T-helper 17 cell (primary cell): Measurements from ENCODE around the gene ZFHX3. TPM values are rescaled to one million over a fixed set of nuclear protein-coding genes. Genes with fewer than 3 reads are reported as not detected.
A peak's percentile ranks its signal among the peaks of the same experiment; 100 is the strongest.

Source experiments
- ATAC-seq: fragments of 150-1000 bp; cut with Tn5 transposase; 2 replicates; pipeline ENCODE4 v1.10.0; 2021; ENCODE audit warnings: mild to moderate bottlenecking, moderate library complexity
- DNase-seq, 3 donors: peaks; one replicate each; pipeline versions ENCODE4 v3.0.0 to v3.0.0-alpha.2; 2020 to 2021
- H3K9me3 ChIP-seq: one replicate; pipeline ENCODE4 v1.7.0; 2013; ENCODE audit warnings: low read length, mild to moderate bottlenecking; ENCODE audit not compliant: control insufficient read depth, poor library complexity, severe bottlenecking
- H3K27ac Mint-ChIP-seq: one replicate; pipeline ENCODE4 v1.8.0; 2022; ENCODE audit warnings: mild to moderate bottlenecking, moderate library complexity, mixed read lengths
- H3K27me3 Mint-ChIP-seq: one replicate; pipeline ENCODE4 v1.8.0; 2022; ENCODE audit warnings: mixed read lengths
- H3K36me3 Mint-ChIP-seq: one replicate; pipeline ENCODE4 v1.8.0; 2022; ENCODE audit warnings: low read depth, mixed read lengths
- H3K4me1 Mint-ChIP-seq: one replicate; pipeline ENCODE4 v1.8.0; 2022; ENCODE audit warnings: mild to moderate bottlenecking, mixed read lengths
- H3K4me3 Mint-ChIP-seq: one replicate; pipeline ENCODE4 v1.8.0; 2022; ENCODE audit warnings: mild to moderate bottlenecking, moderate library complexity, mixed read lengths
- total RNA-seq, 4 donors: library from RNA in 2 of 4; stranded (reverse) in 2 of 4; gene quantifications; one replicate each; pipeline ENCODE4 v1.2.3 and lab custom pipeline; 2022 to 2026

The ZFHX3 gene
- total RNA-seq, 2 donors from 2014 or later, result 0.94 to 2.2 TPM

- peaks cover 57% of the 10 kb centered on the region for H3K27me3 Mint-ChIP-seq
- H3K4me3 Mint-ChIP-seq, result peak overlapping the region; percentile 98
- ATAC-seq (peak; percentile 44), DNase-seq (no peak)
- H3K9me3 ChIP-seq, result no peaks in the 10 kb centered on the region
- peaks cover 28% of the 10 kb centered on the region for H3K4me1 Mint-ChIP-seq
- H3K27ac Mint-ChIP-seq, result no peak overlapping the region
- H3K36me3 Mint-ChIP-seq, result peaks cover 5% of the 10 kb centered on the region
Observed at GRCh38 chr16:73057291-73058210, 9.6 kb upstream of the ZFHX3 start.

DNA sequence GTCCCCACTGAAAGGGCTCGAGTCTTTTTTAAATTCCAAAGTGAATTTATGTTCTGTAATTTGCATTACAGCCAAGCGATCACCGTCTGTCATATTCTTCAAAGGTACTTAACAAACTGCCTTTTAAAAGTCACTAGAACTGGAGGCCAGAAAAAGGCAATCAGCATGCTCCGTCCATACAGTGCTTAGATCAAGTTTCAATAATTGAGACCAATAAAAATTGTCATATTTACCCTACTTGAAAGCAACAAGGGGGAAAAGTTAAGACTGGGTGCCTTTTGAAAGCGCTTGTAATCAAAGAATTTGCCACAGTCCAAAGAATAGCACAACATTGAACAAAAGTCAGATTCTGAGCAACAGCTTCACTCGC, 9.0 kb upstream of the ZFHX3 start:
- Mint-ChIP-seq H3K27ac (no peak overlapping the region), H3K36me3 (peaks cover 5% of the 10 kb centered on the region), H3K27me3 (peaks cover 50% of the 10 kb centered on the region), H3K4me3 (peak overlapping the region; percentile 98), H3K4me1 (peaks cover 23% of the 10 kb centered on the region)
- ATAC-seq, result no peak
- no peaks in the 10 kb centered on the region for H3K9me3 ChIP-seq
- no peak for DNase-seq

DNA sequence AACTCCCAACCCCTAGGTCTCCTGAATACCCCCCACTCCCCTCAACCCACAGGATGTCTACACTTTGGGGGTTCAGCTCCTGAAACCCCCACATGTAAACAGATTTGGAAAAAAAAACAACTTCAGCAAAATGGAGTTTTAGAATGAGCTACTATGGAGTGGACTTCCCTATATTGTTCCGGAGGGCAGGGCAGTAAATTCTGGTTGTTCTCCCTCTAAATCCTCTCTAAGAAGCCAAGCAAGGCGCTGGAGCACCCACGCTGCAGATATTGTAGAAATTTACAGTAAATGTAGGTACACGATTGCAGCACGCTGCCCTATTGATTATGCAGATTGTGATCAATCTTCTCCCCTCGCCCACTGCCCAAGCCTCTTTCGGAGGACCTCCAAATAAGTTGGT, 8.5 kb upstream of the ZFHX3 start:
- H3K9me3 ChIP-seq, result no peaks in the 10 kb centered on the region
- Mint-ChIP-seq H3K4me3 (peak overlapping the region; percentile 67), H3K27me3 (peaks cover 47% of the 10 kb centered on the region), H3K27ac (peak overlapping the region; percentile 71), H3K4me1 (peaks cover 22% of the 10 kb centered on the region), H3K36me3 (peaks cover 5% of the 10 kb centered on the region)
- ATAC-seq, result no peak
- no peak for DNase-seq

DNA sequence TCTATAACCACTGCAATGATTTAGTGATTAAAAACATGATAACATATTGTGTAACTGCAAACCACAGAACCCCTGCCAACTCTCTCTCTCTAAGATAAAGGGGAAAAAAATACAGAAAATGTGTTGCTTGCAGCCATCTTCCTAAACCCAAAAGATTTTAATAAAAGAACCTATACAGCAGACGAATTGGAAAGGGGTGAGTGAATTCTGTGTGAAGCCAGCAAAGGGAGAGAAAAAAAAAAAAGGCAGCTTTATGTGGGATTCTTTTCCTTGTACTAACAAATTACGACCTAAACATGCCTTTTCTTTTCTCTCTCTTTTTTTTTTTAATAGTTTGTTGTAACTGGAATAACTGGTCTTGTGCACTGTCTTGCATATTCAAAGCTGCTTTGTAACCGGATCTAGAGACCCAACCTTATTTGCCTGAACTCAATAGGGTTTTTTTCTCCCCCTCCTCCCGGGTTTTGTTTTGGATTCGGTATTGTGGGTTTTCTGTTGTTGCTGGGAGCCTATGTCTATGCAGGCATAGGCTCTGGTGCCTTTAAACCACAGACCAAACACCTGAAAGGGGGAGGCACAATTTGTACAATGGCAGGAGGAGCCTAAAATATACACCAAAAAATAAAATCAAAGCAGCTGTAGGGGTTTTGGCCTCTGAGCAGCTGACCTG, 7.0 kb upstream of the ZFHX3 start:
- no peaks in the 10 kb centered on the region for H3K9me3 ChIP-seq
- H3K27ac Mint-ChIP-seq, result no peak overlapping the region
- H3K36me3 Mint-ChIP-seq, result peaks cover 5% of the 10 kb centered on the region
- DNase-seq (no peak), ATAC-seq (peak; percentile 52)
- H3K4me1 Mint-ChIP-seq, result peaks cover 20% of the 10 kb centered on the region
- H3K27me3 Mint-ChIP-seq, result peaks cover 36% of the 10 kb centered on the region
- H3K4me3 Mint-ChIP-seq, result no peak overlapping the region

DNA sequence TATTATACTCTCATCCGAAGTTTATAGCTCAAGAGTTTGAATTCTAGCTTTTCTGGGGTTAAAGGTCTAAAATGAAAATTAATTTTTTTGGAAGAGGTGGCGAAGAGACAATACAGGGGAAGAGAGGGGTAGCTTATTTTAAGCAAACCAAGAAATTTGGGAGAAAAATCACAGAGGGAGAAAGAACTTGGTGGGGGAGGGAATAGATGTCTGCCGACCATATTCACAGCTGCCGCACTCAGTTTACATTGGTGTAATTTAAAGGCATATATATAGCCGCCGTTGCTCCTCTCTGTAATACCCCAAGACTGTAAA, 6.5 kb upstream of the ZFHX3 start:
- DNase-seq (no peak), ATAC-seq (no peak)
- Mint-ChIP-seq H3K4me3 (no peak overlapping the region), H3K4me1 (peaks cover 19% of the 10 kb centered on the region), H3K36me3 (peaks cover 5% of the 10 kb centered on the region), H3K27ac (no peak overlapping the region), H3K27me3 (peaks cover 31% of the 10 kb centered on the region)
- no peaks in the 10 kb centered on the region for H3K9me3 ChIP-seq

GRCh38 chr16:73054125-73054484, 6.2 kb upstream of the ZFHX3 start:
- ATAC-seq, result no peak
- Mint-ChIP-seq H3K4me1 (peaks cover 16% of the 10 kb centered on the region), H3K36me3 (peaks cover 5% of the 10 kb centered on the region), H3K4me3 (no peak overlapping the region), H3K27me3 (peaks cover 30% of the 10 kb centered on the region), H3K27ac (no peak overlapping the region)
- no peak for DNase-seq
- H3K9me3 ChIP-seq, result no peaks in the 10 kb centered on the region

- Mint-ChIP-seq H3K4me1 (peaks cover 12% of the 10 kb centered on the region), H3K27me3 (peaks cover 33% of the 10 kb centered on the region), H3K27ac (no peak overlapping the region), H3K4me3 (no peak overlapping the region), H3K36me3 (peaks cover 2% of the 10 kb centered on the region)
- H3K9me3 ChIP-seq, result no peaks in the 10 kb centered on the region
- ATAC-seq (no peak), DNase-seq (no peak)
Observed at GRCh38 chr16:73053364-73054124, 5.6 kb upstream of the ZFHX3 start.

GRCh38 chr16:73053038-73053363, 5.1 kb upstream of the ZFHX3 start:
- ATAC-seq (no peak), DNase-seq (no peak)
- H3K9me3 ChIP-seq, result no peaks in the 10 kb centered on the region
- H3K4me1 Mint-ChIP-seq, result peaks cover 12% of the 10 kb centered on the region
- H3K27ac Mint-ChIP-seq, result no peak overlapping the region
- peaks cover 35% of the 10 kb centered on the region for H3K27me3 Mint-ChIP-seq
- H3K4me3 Mint-ChIP-seq, result no peak overlapping the region
- H3K36me3 Mint-ChIP-seq, result peaks cover 2% of the 10 kb centered on the region

DNA sequence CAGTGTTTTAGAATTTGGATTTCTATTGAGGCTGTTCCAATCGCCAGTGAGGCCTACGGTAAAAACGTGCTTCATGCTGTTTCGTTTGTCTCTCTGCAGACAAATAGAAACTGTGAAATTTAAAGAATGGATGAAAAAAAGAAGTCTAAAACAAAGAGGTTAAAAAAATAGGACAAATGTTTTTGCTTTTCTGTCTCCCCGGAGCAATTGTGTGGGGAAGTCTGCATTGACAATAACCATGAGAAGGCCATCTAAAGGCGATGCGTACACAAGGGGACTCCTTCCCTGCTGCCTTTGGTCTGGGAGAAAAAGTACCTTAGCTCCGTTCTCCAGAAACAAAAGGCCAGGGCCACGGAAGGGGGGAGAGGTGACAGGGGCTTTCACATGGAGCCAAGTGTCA, 4.6 kb upstream of the ZFHX3 start:
- DNase-seq (no peak), ATAC-seq (no peak)
- Mint-ChIP-seq H3K27me3 (peaks cover 35% of the 10 kb centered on the region), H3K36me3 (peaks cover 2% of the 10 kb centered on the region), H3K4me1 (peaks cover 12% of the 10 kb centered on the region), H3K27ac (no peak overlapping the region), H3K4me3 (no peak overlapping the region)
- H3K9me3 ChIP-seq, result no peaks in the 10 kb centered on the region

GRCh38 chr16:73051961-73052360, 4.0 kb upstream of the ZFHX3 start:
- Mint-ChIP-seq H3K4me3 (no peak overlapping the region), H3K27ac (no peak overlapping the region), H3K4me1 (peaks cover 12% of the 10 kb centered on the region), H3K27me3 (peaks cover 35% of the 10 kb centered on the region), H3K36me3 (no peaks in the 10 kb centered on the region)
- ATAC-seq, result no peak
- no peaks in the 10 kb centered on the region for H3K9me3 ChIP-seq
- no peak for DNase-seq

- ATAC-seq (no peak), DNase-seq (no peak)
- H3K27ac Mint-ChIP-seq, result no peak overlapping the region
- H3K4me1 Mint-ChIP-seq, result peaks cover 12% of the 10 kb centered on the region
- H3K27me3 Mint-ChIP-seq, result peaks cover 35% of the 10 kb centered on the region
- H3K4me3 Mint-ChIP-seq, result no peak overlapping the region
- no peaks in the 10 kb centered on the region for H3K36me3 Mint-ChIP-seq
- H3K9me3 ChIP-seq, result no peaks in the 10 kb centered on the region
Observed at GRCh38 chr16:73051226-73051625, 3.3 kb upstream of the ZFHX3 start.

DNA sequence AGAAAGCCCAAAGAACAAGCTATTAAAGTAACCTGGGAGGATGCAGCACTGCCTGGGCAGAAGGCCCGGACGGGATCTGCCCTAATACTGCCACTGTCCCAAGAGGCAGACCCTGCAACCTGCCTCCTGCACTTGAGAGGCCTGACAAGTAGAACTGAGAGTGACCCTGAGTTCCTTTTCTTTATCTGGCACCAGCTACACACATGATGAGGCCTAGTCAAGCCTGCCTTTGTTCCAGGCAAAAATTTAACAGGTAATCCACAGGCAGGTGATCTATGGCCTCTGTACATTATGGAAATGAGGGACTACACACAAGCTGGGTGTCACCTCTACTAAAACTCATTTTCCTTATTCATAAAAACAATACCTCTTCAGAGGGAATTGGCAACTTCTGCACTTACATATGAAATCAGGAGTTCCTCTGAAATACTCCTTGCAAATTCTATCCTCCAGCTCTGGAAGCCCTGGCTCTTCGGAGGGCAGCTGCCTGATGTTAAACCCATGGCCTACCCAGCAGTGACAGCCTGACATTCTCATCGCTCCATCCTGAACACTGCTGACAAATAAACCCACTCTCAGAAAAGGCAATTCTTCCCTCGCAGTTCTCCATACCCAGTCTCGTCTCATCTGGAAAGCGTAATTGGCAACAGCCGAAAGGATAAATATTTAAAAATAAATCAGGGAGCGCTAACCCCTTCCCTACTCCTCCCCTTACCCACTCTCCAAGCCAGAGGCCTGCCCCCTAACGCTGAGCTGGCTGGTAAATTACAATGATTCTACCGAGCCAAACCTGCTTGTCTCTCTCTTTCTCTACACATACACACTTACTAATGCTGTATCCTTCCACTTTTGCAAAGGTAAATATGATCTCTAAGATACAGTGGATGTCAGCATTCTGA, 2.5 kb upstream of the ZFHX3 start:
- ATAC-seq, result no peak
- Mint-ChIP-seq H3K4me3 (no peak overlapping the region), H3K27ac (no peak overlapping the region), H3K27me3 (peaks cover 34% of the 10 kb centered on the region), H3K4me1 (peaks cover 5% of the 10 kb centered on the region), H3K36me3 (no peaks in the 10 kb centered on the region)
- H3K9me3 ChIP-seq, result no peaks in the 10 kb centered on the region
- DNase-seq, result no peak

DNA sequence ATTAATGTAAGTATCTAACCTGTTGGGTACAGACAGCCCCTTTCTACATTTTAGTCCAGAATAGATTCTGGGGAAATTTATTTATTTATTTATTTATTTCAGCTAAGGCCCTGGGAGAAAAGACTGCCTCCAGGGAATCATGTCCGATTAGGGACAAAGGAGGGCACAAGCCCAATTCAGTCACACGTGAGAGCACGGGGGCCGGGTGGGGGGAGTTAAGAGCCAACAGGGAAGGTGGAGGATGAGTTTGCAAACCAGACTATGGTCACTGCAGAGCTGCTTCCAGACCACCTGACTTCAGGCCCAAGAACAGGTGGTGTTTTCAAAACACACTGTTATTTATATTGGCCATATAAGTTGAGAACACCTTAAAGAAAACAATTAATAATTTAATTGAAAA, 1.6 kb upstream of the ZFHX3 start:
- ATAC-seq, result no peak
- peaks cover 36% of the 10 kb centered on the region for H3K27me3 Mint-ChIP-seq
- H3K36me3 Mint-ChIP-seq, result no peaks in the 10 kb centered on the region
- no peak for DNase-seq
- no peaks in the 10 kb centered on the region for H3K9me3 ChIP-seq
- H3K27ac Mint-ChIP-seq, result no peak overlapping the region
- no peak overlapping the region for H3K4me3 Mint-ChIP-seq
- H3K4me1 Mint-ChIP-seq, result peaks cover 4% of the 10 kb centered on the region
